ENCODE results near the gene KRT35. TPM values are rescaled to one million over a fixed set of nuclear protein-coding genes. Genes with fewer than 3 reads are reported as not detected.

KRT35 gene
- total and polyA plus RNA-seq, 4 donors = not detected

DNA sequence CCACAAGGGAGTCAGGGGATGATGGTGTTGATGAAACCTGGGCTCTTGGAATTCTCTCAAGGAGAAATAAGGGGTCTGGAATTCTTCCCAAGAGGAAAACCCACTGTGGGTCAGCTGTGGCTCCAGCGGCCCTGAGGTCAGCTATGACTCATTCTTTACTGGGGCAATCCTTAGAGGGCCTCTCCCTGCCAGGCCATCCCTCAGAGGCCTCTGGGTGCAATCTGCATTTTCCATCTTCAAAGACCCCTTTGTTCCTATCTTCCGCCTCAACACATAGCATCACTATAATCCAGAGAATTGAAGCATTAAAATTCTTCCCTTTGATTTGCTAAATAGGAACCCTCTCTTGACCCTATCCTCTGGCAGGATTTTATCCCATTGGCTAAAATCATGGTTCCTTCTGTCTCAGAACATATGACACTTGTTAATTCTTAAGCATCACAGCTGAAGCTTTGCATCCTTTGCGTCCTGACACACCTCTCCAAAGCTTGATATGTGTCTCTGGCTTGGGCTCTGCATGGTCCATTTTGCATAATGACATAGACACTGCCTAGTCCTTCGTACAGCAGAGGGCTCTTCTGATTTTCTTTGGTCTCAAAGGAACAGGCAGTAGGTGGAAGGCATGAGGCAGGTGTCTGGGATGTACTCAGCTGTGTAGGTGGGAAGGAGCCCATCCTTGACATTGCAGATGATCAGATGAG is 52.2 kb downstream of the KRT35 start:
- no peak for DNase-seq (ENCODE audit: low spot score)
- Histone ChIP-seq H3K27me3 (ENCODE audit: control insufficient read depth in 4 of 4, insufficient read depth in 4 of 4, low read length in 3 of 4) (peaks cover 0 to 3% (median 0%) of the 10 kb centered on the region in 4 donors), H3K27ac (ENCODE audit: low read depth in 1 of 2, low read length in 2 of 2) (no peak overlapping the region), H3K4me3 (ENCODE audit: low read depth in 1 of 3, low read length in 3 of 3) (no peak overlapping the region), H3K4me1 (ENCODE audit: control insufficient read depth in 4 of 4, insufficient read depth in 4 of 4, low read length in 3 of 4) (no peaks in the 10 kb centered on the region), H3K36me3 (ENCODE audit: control insufficient read depth in 4 of 4, insufficient read depth in 3 of 4, low read depth in 1 of 4, low read length in 3 of 4) (no peaks in the 10 kb centered on the region), H3K9ac (ENCODE audit: low read depth in 1 of 2, low read length in 2 of 2) (no peak overlapping the region), H3K9me3 (ENCODE audit: control insufficient read depth in 4 of 4, low read length in 3 of 4) (no peaks in the 10 kb centered on the region)
- TF ChIP-seq YY1 (IDR thresholded peaks at IDR 0.05) = no peak
- TF ChIP-seq, protein P1, sequence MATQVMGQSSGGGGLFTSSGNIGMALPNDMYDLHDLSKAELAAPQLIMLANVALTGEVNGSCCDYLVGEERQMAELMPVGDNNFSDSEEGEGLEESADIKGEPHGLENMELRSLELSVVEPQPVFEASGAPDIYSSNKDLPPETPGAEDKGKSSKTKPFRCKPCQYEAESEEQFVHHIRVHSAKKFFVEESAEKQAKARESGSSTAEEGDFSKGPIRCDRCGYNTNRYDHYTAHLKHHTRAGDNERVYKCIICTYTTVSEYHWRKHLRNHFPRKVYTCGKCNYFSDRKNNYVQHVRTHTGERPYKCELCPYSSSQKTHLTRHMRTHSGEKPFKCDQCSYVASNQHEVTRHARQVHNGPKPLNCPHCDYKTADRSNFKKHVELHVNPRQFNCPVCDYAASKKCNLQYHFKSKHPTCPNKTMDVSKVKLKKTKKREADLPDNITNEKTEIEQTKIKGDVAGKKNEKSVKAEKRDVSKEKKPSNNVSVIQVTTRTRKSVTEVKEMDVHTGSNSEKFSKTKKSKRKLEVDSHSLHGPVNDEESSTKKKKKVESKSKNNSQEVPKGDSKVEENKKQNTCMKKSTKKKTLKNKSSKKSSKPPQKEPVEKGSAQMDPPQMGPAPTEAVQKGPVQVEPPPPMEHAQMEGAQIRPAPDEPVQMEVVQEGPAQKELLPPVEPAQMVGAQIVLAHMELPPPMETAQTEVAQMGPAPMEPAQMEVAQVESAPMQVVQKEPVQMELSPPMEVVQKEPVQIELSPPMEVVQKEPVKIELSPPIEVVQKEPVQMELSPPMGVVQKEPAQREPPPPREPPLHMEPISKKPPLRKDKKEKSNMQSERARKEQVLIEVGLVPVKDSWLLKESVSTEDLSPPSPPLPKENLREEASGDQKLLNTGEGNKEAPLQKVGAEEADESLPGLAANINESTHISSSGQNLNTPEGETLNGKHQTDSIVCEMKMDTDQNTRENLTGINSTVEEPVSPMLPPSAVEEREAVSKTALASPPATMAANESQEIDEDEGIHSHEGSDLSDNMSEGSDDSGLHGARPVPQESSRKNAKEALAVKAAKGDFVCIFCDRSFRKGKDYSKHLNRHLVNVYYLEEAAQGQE (IDR thresholded peaks at IDR 0.05) = no peak
- TF ChIP-seq NR2F2 (IDR thresholded peaks at IDR 0.05) = no peak
- TF ChIP-seq HNF4A (conservative IDR thresholded peaks at IDR 0.05) = no peak
- TF ChIP-seq JUND (IDR thresholded peaks at IDR 0.05) = no peak
- no peak for TF ChIP-seq HNF4G (IDR thresholded peaks at IDR 0.05)
- TF ChIP-seq EGR1 (IDR thresholded peaks at IDR 0.05; ENCODE audit: low read depth in 2 of 2) = no peak
- no peak for TF ChIP-seq ATF3 (IDR thresholded peaks at IDR 0.05)
- TF ChIP-seq, protein P2, sequence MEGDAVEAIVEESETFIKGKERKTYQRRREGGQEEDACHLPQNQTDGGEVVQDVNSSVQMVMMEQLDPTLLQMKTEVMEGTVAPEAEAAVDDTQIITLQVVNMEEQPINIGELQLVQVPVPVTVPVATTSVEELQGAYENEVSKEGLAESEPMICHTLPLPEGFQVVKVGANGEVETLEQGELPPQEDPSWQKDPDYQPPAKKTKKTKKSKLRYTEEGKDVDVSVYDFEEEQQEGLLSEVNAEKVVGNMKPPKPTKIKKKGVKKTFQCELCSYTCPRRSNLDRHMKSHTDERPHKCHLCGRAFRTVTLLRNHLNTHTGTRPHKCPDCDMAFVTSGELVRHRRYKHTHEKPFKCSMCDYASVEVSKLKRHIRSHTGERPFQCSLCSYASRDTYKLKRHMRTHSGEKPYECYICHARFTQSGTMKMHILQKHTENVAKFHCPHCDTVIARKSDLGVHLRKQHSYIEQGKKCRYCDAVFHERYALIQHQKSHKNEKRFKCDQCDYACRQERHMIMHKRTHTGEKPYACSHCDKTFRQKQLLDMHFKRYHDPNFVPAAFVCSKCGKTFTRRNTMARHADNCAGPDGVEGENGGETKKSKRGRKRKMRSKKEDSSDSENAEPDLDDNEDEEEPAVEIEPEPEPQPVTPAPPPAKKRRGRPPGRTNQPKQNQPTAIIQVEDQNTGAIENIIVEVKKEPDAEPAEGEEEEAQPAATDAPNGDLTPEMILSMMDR (IDR thresholded peaks at IDR 0.05; ENCODE audit: low read depth, low read length, missing input control) = no peak
- 79% methylated on average over 4 of the region's 4 CpGs for WGBS

Small RNAs within 50 kb of the gene (small RNA-seq; reads per million reads assigned to genes)
- gene RNU2-32P = 0.40 reads per million, percentile 44 among the genes with 10 or more reads in this experiment

Other genes starting within 250 kb of the KRT35 start
- not detected for gene KRTAP9-3, start 248.7 kb downstream of the KRT35 start, total RNA-seq
- gene KRTAP9-3, start 248.7 kb downstream of the KRT35 start, polyA plus RNA-seq = not detected
- gene KRTAP9-8, start 243.2 kb downstream of the KRT35 start, total RNA-seq = not detected
- not detected for gene KRTAP9-8, start 243.2 kb downstream of the KRT35 start, polyA plus RNA-seq
- not detected for gene KRTAP9-4, start 231.5 kb downstream of the KRT35 start, total RNA-seq
- gene KRTAP9-4, start 231.5 kb downstream of the KRT35 start, polyA plus RNA-seq = not detected
- gene KRTAP9-9, start 225.8 kb downstream of the KRT35 start, total RNA-seq = not detected
- not detected for gene KRTAP9-9, start 225.8 kb downstream of the KRT35 start, polyA plus RNA-seq
- not detected for gene KRTAP9-6, start 215.8 kb downstream of the KRT35 start, total RNA-seq
- gene KRTAP9-6, start 215.8 kb downstream of the KRT35 start, polyA plus RNA-seq = not detected
- gene KRTAP9-7, start 205.5 kb downstream of the KRT35 start, total RNA-seq = not detected
- gene KRTAP9-7, start 205.5 kb downstream of the KRT35 start, polyA plus RNA-seq = not detected
- not detected for gene KRTAP29-1, start 178.3 kb downstream of the KRT35 start, total RNA-seq
- not detected for gene KRTAP29-1, start 178.3 kb downstream of the KRT35 start, polyA plus RNA-seq
- gene KRTAP16-1, start 171.8 kb downstream of the KRT35 start, total RNA-seq = not detected
- not detected for gene KRTAP16-1, start 171.8 kb downstream of the KRT35 start, polyA plus RNA-seq
- gene KRTAP17-1, start 165.4 kb downstream of the KRT35 start, total RNA-seq = not detected
- gene KRTAP17-1, start 165.4 kb downstream of the KRT35 start, polyA plus RNA-seq = not detected
- not detected for gene KRT33A, start 130.3 kb downstream of the KRT35 start, total RNA-seq
- gene KRT33A, start 130.3 kb downstream of the KRT35 start, polyA plus RNA-seq = not detected
- gene KRT33B, start 111.3 kb downstream of the KRT35 start, total RNA-seq = not detected
- gene KRT33B, start 111.3 kb downstream of the KRT35 start, polyA plus RNA-seq = not detected
- not detected for gene KRT34, start 98.8 kb downstream of the KRT35 start, total RNA-seq
- gene KRT34, start 98.8 kb downstream of the KRT35 start, polyA plus RNA-seq = not detected
- gene KRT31, start 83.5 kb downstream of the KRT35 start, total RNA-seq = not detected
- gene KRT31, start 83.5 kb downstream of the KRT35 start, polyA plus RNA-seq = not detected
- gene KRT37, start 56.6 kb downstream of the KRT35 start, total RNA-seq = not detected
- gene KRT37, start 56.6 kb downstream of the KRT35 start, polyA plus RNA-seq = not detected
- not detected for gene KRT38, start 40.2 kb downstream of the KRT35 start, total RNA-seq
- gene KRT38, start 40.2 kb downstream of the KRT35 start, polyA plus RNA-seq = not detected
- not detected for gene KRT32, start 13.8 kb downstream of the KRT35 start, total RNA-seq
- gene KRT32, start 13.8 kb downstream of the KRT35 start, polyA plus RNA-seq = not detected
- under 1 TPM in 1 of 2 donors, not detected in 1; 0.05 TPM for gene KRT36, start 8.8 kb upstream of the KRT35 start, total RNA-seq
- gene KRT36, start 8.8 kb upstream of the KRT35 start, polyA plus RNA-seq = not detected
- gene KRT13, start 24.5 kb upstream of the KRT35 start, total RNA-seq = 1 to 10 TPM in 1 of 2 donors, not detected in 1; 3.7 TPM
- gene KRT13, start 24.5 kb upstream of the KRT35 start, polyA plus RNA-seq = 1 to 10 TPM in 1 of 2 donors, under 1 TPM in 1; 0.13 to 2.8 TPM
- not detected for gene KRT15, start 37.7 kb upstream of the KRT35 start, total RNA-seq
- under 1 TPM in 1 of 2 donors, not detected in 1; 0.14 TPM for gene KRT15, start 37.7 kb upstream of the KRT35 start, polyA plus RNA-seq
- gene KRT19, start 47.2 kb upstream of the KRT35 start, total RNA-seq = 1 to 10 TPM; 3.1 to 3.4 TPM
- 1 to 10 TPM; 3.8 to 5.8 TPM for gene KRT19, start 47.2 kb upstream of the KRT35 start, polyA plus RNA-seq
- not detected for gene KRT9, start 90.9 kb upstream of the KRT35 start, total RNA-seq
- not detected for gene KRT9, start 90.9 kb upstream of the KRT35 start, polyA plus RNA-seq
- gene KRT14, start 105.7 kb upstream of the KRT35 start, total RNA-seq = not detected
- not detected for gene KRT14, start 105.7 kb upstream of the KRT35 start, polyA plus RNA-seq
- not detected for gene KRT16, start 131.6 kb upstream of the KRT35 start, total RNA-seq
- gene KRT16, start 131.6 kb upstream of the KRT35 start, polyA plus RNA-seq = not detected
- not detected for gene KRT17, start 143.4 kb upstream of the KRT35 start, total RNA-seq
- under 1 TPM in 1 of 2 donors, not detected in 1; 0.15 TPM for gene KRT17, start 143.4 kb upstream of the KRT35 start, polyA plus RNA-seq
- 10 to 100 TPM; 56.5 to 61.0 TPM for gene EIF1, start 207.7 kb upstream of the KRT35 start, total RNA-seq
- gene EIF1, start 207.7 kb upstream of the KRT35 start, polyA plus RNA-seq = 100 to 1,000 TPM; 258 to 755 TPM
- gene GAST, start 231.2 kb upstream of the KRT35 start, total RNA-seq = not detected
- gene GAST, start 231.2 kb upstream of the KRT35 start, polyA plus RNA-seq = not detected